Mucosa of rectum (tissue), 2 donors: ENCODE data around the gene ACTL6B.

ENCODE experiments used
- H3K27ac ChIP-seq, 2 donors: one replicate each; pipeline ENCODE4 v1.7.0; 2013; ENCODE audit warnings: inconsistent platforms in 2 of 2, low read depth in 2 of 2, low read length in 2 of 2
- H3K27me3 ChIP-seq, 2 donors: one replicate each; pipeline ENCODE4 v1.7.0; 2013; ENCODE audit warnings: low read length in 2 of 2; ENCODE audit not compliant: control insufficient read depth in 2 of 2, insufficient read depth in 2 of 2
- H3K36me3 ChIP-seq, 2 donors: one replicate each; pipeline ENCODE4 v1.7.0; 2013; ENCODE audit warnings: low read length in 2 of 2; ENCODE audit not compliant: control insufficient read depth in 2 of 2, insufficient read depth in 2 of 2
- H3K4me1 ChIP-seq, 2 donors: one replicate each; pipeline ENCODE4 v1.7.0; 2013; ENCODE audit warnings: low read length in 2 of 2, mild to moderate bottlenecking in 1 of 2; ENCODE audit not compliant: control insufficient read depth in 2 of 2, insufficient read depth in 2 of 2
- H3K4me3 ChIP-seq, 2 donors: one replicate each; pipeline ENCODE4 v1.7.0; 2013; ENCODE audit warnings: low read length in 2 of 2
- H3K9ac ChIP-seq, 2 donors: one replicate each; pipeline ENCODE4 v1.7.0; 2013; ENCODE audit warnings: low read length in 2 of 2, low read depth in 1 of 2, mild to moderate bottlenecking in 1 of 2
- H3K9me3 ChIP-seq, 2 donors: one replicate each; pipeline ENCODE4 v1.7.0; 2013; ENCODE audit warnings: low read length in 2 of 2; ENCODE audit not compliant: control insufficient read depth in 2 of 2
- donor health status: healthy.
- donor health status: Normal muscosa, but diverticular disease.

Gene ACTL6B

DNA sequence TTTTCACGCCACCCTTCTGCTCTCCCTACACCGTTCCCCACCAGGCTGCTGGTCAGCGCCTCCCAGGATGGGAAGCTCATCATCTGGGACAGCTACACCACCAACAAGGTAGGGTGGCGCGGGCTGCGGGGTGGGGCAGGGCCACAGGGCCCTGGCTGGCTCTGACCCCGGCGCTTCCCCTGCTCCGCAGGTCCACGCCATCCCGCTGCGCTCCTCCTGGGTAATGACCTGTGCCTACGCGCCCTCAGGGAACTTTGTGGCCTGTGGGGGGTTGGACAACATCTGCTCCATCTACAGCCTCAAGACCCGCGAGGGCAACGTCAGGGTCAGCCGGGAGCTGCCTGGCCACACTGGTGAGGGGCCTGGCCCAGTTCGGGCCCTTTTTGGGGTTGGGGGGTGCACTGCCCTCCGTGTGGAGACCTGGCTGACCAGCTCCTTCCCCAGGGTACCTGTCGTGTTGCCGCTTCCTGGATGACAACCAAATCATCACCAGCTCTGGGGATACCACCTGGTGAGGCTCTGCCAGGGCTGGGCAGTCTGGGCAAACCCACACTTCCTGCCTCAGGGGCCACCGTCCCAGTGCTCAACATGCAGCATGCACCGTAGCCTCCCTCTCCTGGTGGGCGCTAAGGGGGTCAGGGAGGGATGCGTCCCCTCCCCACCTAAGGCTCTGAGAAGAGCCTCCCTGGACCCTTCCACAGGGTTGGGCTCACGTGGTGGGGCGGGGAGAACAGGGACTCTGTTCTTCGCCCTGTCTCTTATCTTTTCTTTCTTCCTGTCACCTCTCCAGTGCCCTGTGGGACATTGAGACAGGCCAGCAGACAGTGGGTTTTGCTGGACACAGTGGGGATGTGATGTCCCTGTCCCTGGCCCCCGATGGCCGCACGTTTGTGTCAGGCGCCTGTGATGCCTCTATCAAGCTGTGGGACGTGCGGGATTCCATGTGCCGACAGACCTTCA is 21.3 kb upstream of the ACTL6B start:
- no peak overlapping the region for H3K9ac ChIP-seq
- peaks cover 6 to 23% of the 10 kb centered on the region in 2 donors for H3K4me1 ChIP-seq
- no peaks in the 10 kb centered on the region for H3K27me3 ChIP-seq
- no peak overlapping the region for H3K27ac ChIP-seq
- no peaks in the 10 kb centered on the region for H3K9me3 ChIP-seq
- no peak overlapping the region for H3K4me3 ChIP-seq
- H3K36me3 ChIP-seq, result peaks cover 31 to 42% of the 10 kb centered on the region in 2 donors

DNA sequence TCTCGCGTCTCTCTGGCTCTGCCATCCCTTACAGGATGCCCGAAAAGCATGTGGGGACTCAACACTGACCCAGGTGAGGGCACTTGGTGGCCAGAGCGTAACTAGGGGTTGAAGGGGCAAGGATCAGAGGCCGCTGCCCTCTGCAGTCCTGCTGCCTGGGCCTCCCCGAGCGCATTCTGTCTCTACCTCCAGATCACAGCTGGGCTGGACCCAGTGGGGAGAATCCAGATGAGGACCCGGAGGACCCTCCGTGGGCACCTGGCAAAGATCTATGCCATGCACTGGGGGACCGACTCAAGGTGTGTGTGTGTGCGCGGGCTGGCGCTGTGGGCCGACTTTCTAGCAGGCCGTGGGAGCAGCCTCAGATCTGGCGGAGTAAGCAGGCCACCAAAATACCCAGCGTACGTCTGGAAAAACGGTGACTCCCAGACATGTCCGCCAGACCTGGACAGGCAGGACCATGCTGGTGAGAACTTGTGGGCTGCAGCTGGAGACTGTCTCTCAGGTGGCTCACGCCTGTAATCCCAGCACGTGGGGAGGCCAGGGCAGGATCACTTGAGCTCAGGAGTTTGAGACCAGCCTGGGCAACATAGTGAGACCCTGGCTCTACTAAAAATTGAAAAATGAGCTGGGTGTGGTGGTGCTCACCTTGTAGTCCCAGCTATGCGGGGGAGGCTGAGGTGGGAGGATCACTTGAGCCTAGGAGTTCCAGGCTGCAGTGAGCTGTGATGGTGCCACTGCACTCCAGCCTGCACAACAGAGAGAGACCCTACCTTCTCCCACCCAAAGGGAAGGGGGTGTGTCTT is 20.5 kb upstream of the ACTL6B start:
- Histone ChIP-seq H3K27ac (peak overlapping the region; percentile 97 to 99), H3K9ac (peak overlapping the region in 1 of 2 donors; percentile 5), H3K9me3 (no peaks in the 10 kb centered on the region), H3K4me3 (peak overlapping the region in 1 of 2 donors; percentile 33), H3K4me1 (peaks cover 6 to 23% of the 10 kb centered on the region in 2 donors), H3K27me3 (no peaks in the 10 kb centered on the region), H3K36me3 (peaks cover 24 to 35% of the 10 kb centered on the region in 2 donors)

DNA sequence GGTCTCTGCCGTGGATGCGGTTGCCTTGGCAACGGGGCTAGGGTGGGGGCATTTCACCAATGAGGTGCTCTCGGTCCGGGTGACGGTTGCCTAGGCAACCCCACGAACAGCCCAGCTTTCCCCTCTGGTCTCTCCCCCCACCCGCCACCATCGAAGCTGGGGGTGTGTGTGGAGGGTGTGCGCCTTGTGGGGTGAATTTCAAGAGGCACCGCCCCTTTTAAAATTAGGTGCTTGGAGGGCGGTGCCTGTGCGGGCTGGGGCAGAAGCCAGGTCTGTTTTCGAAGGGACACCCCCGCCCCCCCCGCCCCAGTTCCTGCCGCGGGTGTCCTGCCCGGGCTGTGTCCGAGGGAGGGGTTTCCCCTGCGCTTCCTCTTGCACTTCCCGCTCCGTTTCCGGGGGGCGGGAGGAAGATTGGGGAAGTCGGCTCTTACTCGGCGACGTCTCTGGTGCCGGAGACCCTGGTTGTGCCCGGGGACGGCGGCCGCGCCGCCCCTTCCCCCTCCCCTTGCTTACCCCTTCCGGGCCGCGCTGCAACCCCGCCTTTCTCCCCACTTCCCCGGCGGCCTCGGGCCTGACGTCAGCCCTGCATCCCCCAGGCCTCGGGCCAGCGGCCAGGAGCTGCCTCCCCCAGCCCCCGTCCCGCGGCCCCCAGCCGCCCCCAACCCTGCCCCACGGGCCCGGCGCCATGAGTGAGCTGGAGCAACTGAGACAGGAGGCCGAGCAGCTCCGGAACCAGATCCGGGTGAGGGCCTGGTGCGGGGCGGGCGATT is 19.5 kb upstream of the ACTL6B start:
- Histone ChIP-seq H3K9me3 (no peaks in the 10 kb centered on the region), H3K36me3 (peaks cover 21 to 32% of the 10 kb centered on the region in 2 donors), H3K4me3 (peak overlapping the region; percentile 85 to 89), H3K27ac (peak overlapping the region; percentile 97 to 99), H3K27me3 (no peaks in the 10 kb centered on the region), H3K4me1 (peaks cover 6 to 23% of the 10 kb centered on the region in 2 donors), H3K9ac (peak overlapping the region in 1 of 2 donors; percentile 47)

DNA sequence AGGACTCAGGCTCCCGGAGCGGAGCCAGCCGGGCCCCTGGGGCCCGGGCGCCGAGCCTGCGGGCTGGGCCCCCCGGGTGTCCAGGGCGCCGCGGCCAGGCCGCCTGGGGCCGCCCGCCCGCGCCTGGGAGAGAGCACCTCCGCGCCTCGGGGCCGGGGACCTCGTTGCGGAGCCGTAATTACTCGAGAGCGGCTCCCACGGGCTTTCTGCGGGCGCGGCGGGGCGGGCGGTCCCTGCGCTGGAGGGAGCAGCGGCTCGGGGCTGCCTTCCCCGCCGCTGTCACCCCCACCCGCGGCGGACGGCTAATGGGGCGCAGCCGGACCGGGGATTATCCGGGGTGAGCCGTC is 18.8 kb upstream of the ACTL6B start:
- Histone ChIP-seq H3K27ac (peak overlapping the region; percentile 97 to 99), H3K9me3 (no peaks in the 10 kb centered on the region), H3K27me3 (no peaks in the 10 kb centered on the region), H3K9ac (peak overlapping the region; percentile 79 to 97), H3K4me1 (peaks cover 6 to 23% of the 10 kb centered on the region in 2 donors), H3K36me3 (peaks cover 21 to 29% of the 10 kb centered on the region in 2 donors), H3K4me3 (peak overlapping the region; percentile 85 to 89)

DNA sequence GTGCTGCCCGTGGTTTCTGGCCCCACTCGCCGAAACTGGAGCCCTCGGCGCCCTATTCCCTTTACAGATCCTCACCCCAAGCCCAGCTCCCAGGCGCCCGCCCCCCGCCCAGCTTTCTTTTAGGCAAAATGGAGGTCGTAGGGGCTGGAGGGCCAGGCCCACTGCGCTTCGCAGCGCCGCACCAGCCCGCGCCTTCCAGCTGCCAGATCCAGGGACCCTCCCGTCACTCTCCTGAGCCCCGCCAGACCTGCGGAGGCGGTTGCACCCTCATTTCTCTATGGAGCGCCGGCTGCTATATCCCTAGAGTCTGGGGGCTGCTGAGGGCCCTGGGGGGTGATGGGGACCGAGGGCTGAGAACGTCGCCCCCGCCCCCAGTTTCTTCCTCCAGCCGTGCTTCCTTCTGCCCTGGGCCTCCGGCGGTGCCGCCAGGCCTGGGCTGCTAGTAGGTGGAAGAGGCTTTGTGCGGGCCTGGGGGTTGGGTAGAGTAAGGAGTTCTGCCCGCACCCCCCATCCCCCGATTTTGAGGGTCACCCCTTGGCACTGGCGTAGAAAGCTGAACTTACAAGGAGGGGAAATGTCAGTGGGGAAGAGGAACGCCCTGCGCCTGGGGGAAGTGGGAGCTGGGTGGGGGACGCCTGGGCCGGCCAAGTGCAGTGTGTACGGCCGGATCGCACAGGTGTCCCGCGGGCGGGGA is 18.3 kb upstream of the ACTL6B start:
- Histone ChIP-seq H3K27me3 (no peaks in the 10 kb centered on the region), H3K9ac (peak overlapping the region; percentile 79 to 97), H3K4me3 (peak overlapping the region; percentile 85 to 89), H3K27ac (peak overlapping the region; percentile 97 to 99), H3K36me3 (peaks cover 21 to 27% of the 10 kb centered on the region in 2 donors), H3K4me1 (peaks cover 6 to 20% of the 10 kb centered on the region in 2 donors), H3K9me3 (no peaks in the 10 kb centered on the region)

DNA sequence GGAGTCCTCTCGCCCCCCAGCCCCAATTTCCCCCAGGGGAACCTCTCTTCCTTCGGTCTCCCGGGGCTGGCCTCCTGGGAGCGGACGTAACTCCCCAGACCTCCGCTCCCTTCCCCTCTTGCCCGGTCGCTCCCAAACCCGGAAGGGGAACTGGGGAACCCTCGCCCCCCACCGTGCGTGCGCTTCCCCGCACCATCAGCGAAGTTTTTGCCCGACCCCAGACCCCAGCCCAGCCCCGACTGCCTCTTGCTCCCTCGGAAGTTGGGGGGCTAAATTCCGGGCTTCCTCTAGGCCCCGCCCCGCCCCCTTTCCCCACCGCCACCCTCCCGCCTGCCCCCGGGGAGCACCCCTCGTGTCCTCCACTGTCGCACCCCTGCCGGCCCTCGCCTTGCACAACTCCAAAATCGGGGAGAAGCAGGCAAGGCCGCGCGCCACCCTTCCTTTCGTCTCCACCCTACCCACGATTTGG is 17.7 kb upstream of the ACTL6B start:
- peaks cover 21 to 23% of the 10 kb centered on the region in 2 donors for H3K36me3 ChIP-seq
- peaks cover 6 to 14% of the 10 kb centered on the region in 2 donors for H3K4me1 ChIP-seq
- H3K27me3 ChIP-seq, result no peaks in the 10 kb centered on the region
- peak overlapping the region; percentile 85 to 89 for H3K4me3 ChIP-seq
- H3K27ac ChIP-seq, result peak overlapping the region; percentile 97 to 99
- no peaks in the 10 kb centered on the region for H3K9me3 ChIP-seq
- peak overlapping the region; percentile 96 to 97 for H3K9ac ChIP-seq

DNA sequence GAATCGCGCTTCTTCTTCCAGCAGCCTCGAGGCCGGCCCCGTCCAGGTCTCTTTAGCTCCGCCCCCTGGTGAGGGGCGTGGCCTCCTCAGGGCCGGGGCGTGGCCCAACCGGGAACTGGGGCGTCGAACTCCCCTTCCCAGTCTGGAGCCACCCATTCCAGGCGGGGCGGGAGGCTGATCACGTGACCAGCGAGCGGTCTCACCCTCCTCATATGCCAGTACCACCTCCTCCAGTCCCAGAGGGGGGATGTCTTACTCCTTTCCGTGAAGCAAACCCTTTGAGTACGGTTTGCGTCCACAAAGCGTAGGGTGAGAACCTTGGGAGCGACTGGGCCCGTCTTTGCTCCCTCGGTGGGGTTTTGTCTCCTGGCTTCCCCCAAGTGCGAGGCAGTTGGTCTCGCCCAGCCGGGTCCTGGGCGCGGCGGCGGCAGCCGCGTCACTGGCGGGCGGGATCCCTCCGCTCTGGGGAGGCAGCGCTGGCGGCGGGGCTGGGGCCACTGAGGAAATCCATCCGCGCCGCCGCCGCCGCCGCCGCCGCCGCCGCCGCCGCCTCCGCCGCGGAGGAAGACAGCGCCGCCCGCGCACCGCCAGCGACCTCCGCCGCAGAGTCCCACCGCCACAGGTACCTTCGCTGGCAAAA is 17.2 kb upstream of the ACTL6B start, which contains the start of gene GNB2:
Gene GNB2, plus strand, starts transcription at position 439 of the 640 bp plus-strand sequence. CDS start 2,526 bp downstream, outside the sequence.
- no peaks in the 10 kb centered on the region for H3K27me3 ChIP-seq
- peak within 1 kb of the TSS; percentile 96 to 97 for H3K9ac ChIP-seq
- no peaks in the 10 kb centered on the region for H3K9me3 ChIP-seq
- H3K27ac ChIP-seq, result peak within 1 kb of the TSS; percentile 97 to 99
- H3K4me3 ChIP-seq, result peak within 1 kb of the TSS; percentile 85 to 89
- peaks cover 6 to 11% of the 10 kb centered on the region in 2 donors for H3K4me1 ChIP-seq
- H3K36me3 ChIP-seq, result peaks cover 18 to 21% of the 10 kb centered on the region in 2 donors

DNA sequence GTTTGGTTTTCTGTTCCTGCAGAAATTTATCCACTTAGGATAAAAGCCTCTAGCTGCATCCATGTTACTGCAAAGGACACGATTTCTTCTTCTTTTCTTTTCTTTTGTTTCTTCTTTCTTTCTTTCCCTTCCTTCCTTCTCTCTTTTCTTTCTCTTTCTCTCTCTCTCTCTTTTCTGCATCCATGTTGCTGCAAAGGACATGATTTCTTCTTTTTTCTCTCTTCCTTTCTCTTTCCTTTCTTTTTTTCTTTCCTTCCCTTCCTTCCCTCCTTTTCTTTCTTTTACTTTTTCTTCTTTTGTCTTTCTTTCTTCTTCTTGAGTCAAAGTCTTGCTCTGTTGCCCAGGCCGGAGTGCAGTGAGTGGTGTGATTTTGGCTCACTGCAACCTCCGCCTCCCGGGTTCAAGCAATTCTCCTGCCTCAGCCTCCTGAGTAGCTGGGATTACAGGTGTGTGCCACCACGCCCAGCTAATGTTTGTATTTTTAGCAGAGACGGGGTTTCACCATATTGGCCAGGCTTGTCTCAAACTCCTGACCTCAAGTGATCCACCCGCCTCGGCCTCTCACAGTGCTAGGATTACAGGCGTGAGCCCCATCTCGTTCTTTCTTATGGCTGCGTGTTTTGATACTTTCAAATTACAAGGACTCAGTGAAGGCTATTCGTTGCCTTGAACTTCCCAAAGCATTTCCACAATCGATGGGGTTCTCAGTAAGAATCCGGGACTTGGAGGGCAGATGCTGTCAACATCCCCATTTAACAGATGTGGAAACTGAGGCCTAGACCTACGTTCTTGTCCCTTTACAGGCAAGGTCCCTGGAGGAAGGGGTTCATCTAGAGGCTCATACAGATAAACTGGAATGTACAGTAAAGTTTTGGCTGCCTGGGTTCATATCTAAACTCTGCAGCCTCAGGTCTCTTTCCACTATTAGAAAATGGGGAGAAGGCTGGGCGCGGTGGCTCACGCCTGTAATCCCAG is 15.4 kb upstream of the ACTL6B start:
- H3K9ac ChIP-seq, result no peak overlapping the region
- no peaks in the 10 kb centered on the region for H3K27me3 ChIP-seq
- H3K4me1 ChIP-seq, result peaks cover 6 to 9% of the 10 kb centered on the region in 2 donors
- no peak overlapping the region for H3K4me3 ChIP-seq
- no peaks in the 10 kb centered on the region for H3K9me3 ChIP-seq
- peaks cover under 1 to 3% of the 10 kb centered on the region in 2 donors for H3K36me3 ChIP-seq
- no peak overlapping the region for H3K27ac ChIP-seq
